ENCODE data around the gene PIAS2.

DNA sequence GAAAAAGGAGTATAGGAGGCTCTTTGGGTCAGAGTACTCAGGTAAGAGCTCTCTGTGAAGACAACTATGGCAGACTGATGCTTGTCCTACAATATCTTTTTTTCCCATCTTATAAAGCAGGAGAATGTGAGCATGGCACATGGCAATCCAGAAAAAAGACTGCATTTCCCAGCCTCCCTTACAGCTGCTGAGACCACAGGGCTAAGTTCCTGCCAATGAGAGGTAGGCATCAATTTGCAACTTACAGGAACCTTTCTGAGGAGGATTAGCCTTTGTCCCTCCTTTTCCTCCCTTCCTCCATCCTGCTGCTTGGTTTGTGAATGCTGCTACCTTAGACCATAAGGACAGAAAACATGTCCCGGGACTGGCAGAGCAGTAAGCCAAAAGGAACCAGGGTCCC lies 122.7 kb downstream of the PIAS2 start:
- TF ChIP-seq, protein P1, sequence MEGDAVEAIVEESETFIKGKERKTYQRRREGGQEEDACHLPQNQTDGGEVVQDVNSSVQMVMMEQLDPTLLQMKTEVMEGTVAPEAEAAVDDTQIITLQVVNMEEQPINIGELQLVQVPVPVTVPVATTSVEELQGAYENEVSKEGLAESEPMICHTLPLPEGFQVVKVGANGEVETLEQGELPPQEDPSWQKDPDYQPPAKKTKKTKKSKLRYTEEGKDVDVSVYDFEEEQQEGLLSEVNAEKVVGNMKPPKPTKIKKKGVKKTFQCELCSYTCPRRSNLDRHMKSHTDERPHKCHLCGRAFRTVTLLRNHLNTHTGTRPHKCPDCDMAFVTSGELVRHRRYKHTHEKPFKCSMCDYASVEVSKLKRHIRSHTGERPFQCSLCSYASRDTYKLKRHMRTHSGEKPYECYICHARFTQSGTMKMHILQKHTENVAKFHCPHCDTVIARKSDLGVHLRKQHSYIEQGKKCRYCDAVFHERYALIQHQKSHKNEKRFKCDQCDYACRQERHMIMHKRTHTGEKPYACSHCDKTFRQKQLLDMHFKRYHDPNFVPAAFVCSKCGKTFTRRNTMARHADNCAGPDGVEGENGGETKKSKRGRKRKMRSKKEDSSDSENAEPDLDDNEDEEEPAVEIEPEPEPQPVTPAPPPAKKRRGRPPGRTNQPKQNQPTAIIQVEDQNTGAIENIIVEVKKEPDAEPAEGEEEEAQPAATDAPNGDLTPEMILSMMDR (IDR thresholded peaks at IDR 0.05), result no peak
- TF ChIP-seq EP300 (IDR thresholded peaks at IDR 0.05) (no peak), POLR2AphosphoS5 (IDR thresholded peaks at IDR 0.05) (no peak)

Data from suprapubic skin (tissue), 4 donors.